MM.1S (cell line): ENCODE measurements around the gene STC2.

Source experiments
- DNase-seq: peaks from one replicate; pipeline ENCODE4 v3.0.0-alpha.2; 2015
- H2AFZ ChIP-seq: fragments of 300-600 bp; sonication (generic); 2 replicates; pipeline ENCODE4 v1.6.0; 2016; ENCODE audit warnings: antibody characterized with exemption, low read length
- H3F3A ChIP-seq: fragments of 300-600 bp; sonication (generic); 2 replicates; pipeline ENCODE4 v1.6.1; 2016; ENCODE audit warnings: mild to moderate bottlenecking, antibody characterized with exemption, low read length, moderate library complexity, mixed read lengths; ENCODE audit not compliant: insufficient read depth
- H3K27ac ChIP-seq: fragments of 300-600 bp; sonication (generic); 2 replicates; pipeline ENCODE4 v1.5.1; 2016; ENCODE audit warnings: mild to moderate bottlenecking, low read length
- H3K27me3 ChIP-seq: fragments of 300-600 bp; sonication (generic); replicated peaks from 2 replicates; pipeline ENCODE4 v1.6.0; 2016; ENCODE audit warnings: low read length; ENCODE audit not compliant: insufficient read depth
- H3K36me3 ChIP-seq: fragments of 300-600 bp; sonication (generic); replicated peaks from 2 replicates; pipeline ENCODE4 v1.6.1; 2016; ENCODE audit warnings: mild to moderate bottlenecking, low read length, mixed read lengths; ENCODE audit not compliant: insufficient read depth
- H3K4me1 ChIP-seq: fragments of 300-600 bp; sonication (generic); 2 replicates; pipeline ENCODE4 v1.6.1; 2016; ENCODE audit warnings: low read length, mixed read lengths
- H3K4me2 ChIP-seq: fragments of 300-600 bp; sonication (generic); 2 replicates; pipeline ENCODE4 v1.6.0; 2016; ENCODE audit warnings: low read depth, low read length
- H3K4me3 ChIP-seq: fragments of 300-600 bp; sonication (generic); 2 replicates; pipeline ENCODE4 v1.5.1; 2016; ENCODE audit warnings: low read length, mixed read lengths
- H3K79me2 ChIP-seq: fragments of 300-600 bp; sonication (generic); 2 replicates; pipeline ENCODE4 v1.6.1; 2016; ENCODE audit warnings: mixed run types, low read length, mixed read lengths
- H3K9ac ChIP-seq: fragments of 300-600 bp; sonication (generic); 2 replicates; pipeline ENCODE4 v1.6.1; 2016; ENCODE audit warnings: low read length, mixed read lengths
- H3K9me2 ChIP-seq: fragments of 300-600 bp; sonication (generic); replicated peaks from 2 replicates; pipeline ENCODE4 v1.6.1; 2016; ENCODE audit warnings: mild to moderate bottlenecking, low read length, mixed read lengths; ENCODE audit not compliant: insufficient read depth
- H3K9me3 ChIP-seq: fragments of 300-600 bp; sonication (generic); replicated peaks from 2 replicates; pipeline ENCODE4 v1.6.1; 2016; ENCODE audit warnings: mild to moderate bottlenecking, low read length, mixed read lengths; ENCODE audit not compliant: insufficient read depth
- H4K20me1 ChIP-seq: fragments of 300-600 bp; sonication (generic); 2 replicates; pipeline ENCODE4 v1.6.1; 2016; ENCODE audit warnings: mild to moderate bottlenecking, low read length, moderate library complexity, mixed read lengths; ENCODE audit not compliant: insufficient read depth
- CTCF ChIP-seq: fragments of 300-600 bp; sonication (generic); IDR thresholded peaks from 2 replicates; pipeline ENCODE4 v1.5.1; 2016; ENCODE audit warnings: antibody characterized with exemption, low read length, mixed read lengths
- EZH2 ChIP-seq: fragments of 300-600 bp; sonication (generic); optimal IDR thresholded peaks from 2 replicates; pipeline ENCODE3; 2017; ENCODE audit warnings: low read depth, mild to moderate bottlenecking, antibody characterized with exemption, low read length, mixed read lengths
- EZH2phosphoT487 ChIP-seq: fragments of 300-600 bp; sonication (generic); IDR thresholded peaks from 2 replicates; pipeline ENCODE4 v1.6.1; 2018; ENCODE audit warnings: antibody characterized with exemption, low read length

The STC2 gene

GRCh38 chr5:173268750-173269432 is 59.3 kb downstream of the STC2 start:
- Histone ChIP-seq H3K27ac (no peak overlapping the region), H3F3A (no peaks in the 10 kb centered on the region), H4K20me1 (no peaks in the 10 kb centered on the region), H2AFZ (no peak overlapping the region), H3K4me2 (no peak overlapping the region), H3K79me2 (no peaks in the 10 kb centered on the region), H3K27me3 (no peaks in the 10 kb centered on the region), H3K9me2 (no peaks in the 10 kb centered on the region), H3K36me3 (no peaks in the 10 kb centered on the region), H3K4me3 (no peak overlapping the region), H3K4me1 (no peaks in the 10 kb centered on the region), H3K9ac (no peak overlapping the region), H3K9me3 (no peaks in the 10 kb centered on the region)
- no peak for DNase-seq
- TF ChIP-seq EZH2phosphoT487: no peak
- TF ChIP-seq CTCF: no peak
- no peak for TF ChIP-seq EZH2

- H4K20me1 ChIP-seq: no peaks in the 10 kb centered on the region
- no peak for TF ChIP-seq CTCF
- no peak for TF ChIP-seq EZH2
- TF ChIP-seq EZH2phosphoT487: no peak
- H3K27me3 ChIP-seq: no peaks in the 10 kb centered on the region
- no peaks in the 10 kb centered on the region for H3K36me3 ChIP-seq
- no peak overlapping the region for H3K9ac ChIP-seq
- H3K4me2 ChIP-seq: no peak overlapping the region
- no peaks in the 10 kb centered on the region for H3F3A ChIP-seq
- no peak overlapping the region for H3K4me3 ChIP-seq
- no peak overlapping the region for H2AFZ ChIP-seq
- H3K9me3 ChIP-seq: no peaks in the 10 kb centered on the region
- H3K79me2 ChIP-seq: no peaks in the 10 kb centered on the region
- no peak for DNase-seq
- H3K9me2 ChIP-seq: no peaks in the 10 kb centered on the region
- no peak overlapping the region for H3K27ac ChIP-seq
- no peaks in the 10 kb centered on the region for H3K4me1 ChIP-seq
These were observed 62.8 kb downstream of the STC2 start for GRCh38 chr5:173265433-173265832.
